Measurements from ENCODE around the gene CCDC88C. TPM values are rescaled to one million over a fixed set of nuclear protein-coding genes. Genes with fewer than 3 reads are reported as not detected.
"Not testable (repeated sequence)": the region's sequence is repeated elsewhere in the genome, so short reads cannot be mapped to it uniquely, and the experiment has no call there.

Gene CCDC88C
- polyA plus RNA-seq, 3 donors, result 39.2 to 49.7 (median 44.4) TPM

- no peak for DNase-seq
These were observed 895 bp upstream of the CCDC88C start for GRCh38 chr14:91418387-91419043.

GRCh38 chr14:91417983-91418386 is 365 bp upstream of the CCDC88C start:
- DNase-seq, result no peak

GRCh38 chr14:91416744-91417119 is 888 bp downstream of the CCDC88C start:
- no peak for DNase-seq

GRCh38 chr14:91415794-91416743 is 1.6 kb downstream of the CCDC88C start:
- DNase-seq, result no peak

GRCh38 chr14:91414475-91414833 is 3.2 kb downstream of the CCDC88C start:
- no peak for DNase-seq

GRCh38 chr14:91413547-91414474 is 3.8 kb downstream of the CCDC88C start:
- no peak for DNase-seq

GRCh38 chr14:91412939-91413338 is 4.7 kb downstream of the CCDC88C start:
- DNase-seq, result no peak

GRCh38 chr14:91410771-91411536 is 6.7 kb downstream of the CCDC88C start:
- no peak for DNase-seq

- no peak for DNase-seq
These were observed 7.5 kb downstream of the CCDC88C start for GRCh38 chr14:91409928-91410718.

GRCh38 chr14:91409240-91409639 is 8.4 kb downstream of the CCDC88C start:
- DNase-seq, result not testable (repeated sequence)

- no peak for DNase-seq
These were observed 10.6 kb downstream of the CCDC88C start for GRCh38 chr14:91406982-91407381.

GRCh38 chr14:91406451-91406850 is 11.2 kb downstream of the CCDC88C start:
- DNase-seq, result no peak

GRCh38 chr14:91405724-91406435 is 11.7 kb downstream of the CCDC88C start:
- DNase-seq, result no peak

- no peak for DNase-seq
These were observed 12.3 kb downstream of the CCDC88C start for GRCh38 chr14:91405241-91405721.

- DNase-seq, result no peak
These were observed 14.6 kb downstream of the CCDC88C start for GRCh38 chr14:91402771-91403600.

- no peak for DNase-seq
These were observed 15.3 kb downstream of the CCDC88C start for GRCh38 chr14:91402348-91402747.

- no peak for DNase-seq
These were observed 15.9 kb downstream of the CCDC88C start for GRCh38 chr14:91401751-91402150.

- DNase-seq, result no peak
These were observed 16.9 kb downstream of the CCDC88C start for GRCh38 chr14:91400696-91401095.

All from renal pelvis (tissue), 4 donors.